K562 (cell line): Measurements from ENCODE around the gene SDHAF1.

Source experiments
- ADNP ChIP-seq: fragments of 200-800 bp; sonication (Bioruptor generic); IDR thresholded peaks from 2 replicates; pipeline ENCODE4 v1.6.1; 2016; ENCODE audit warnings: missing genetic modification characterization, missing compliant biosample characterization
- EZH2 ChIP-seq: IDR thresholded peaks from 2 replicates; pipeline ENCODE4 v1.6.1; 2012; ENCODE audit warnings: low read depth, mild to moderate bottlenecking, inconsistent platforms, low read length, borderline replicate concordance
- MTF1 ChIP-seq: fragments of 250-450 bp; sonication (Bioruptor Pico); IDR thresholded peaks from 2 replicates; pipeline ENCODE4 v1.9.0; 2021; ENCODE audit warnings: moderate library complexity, mild to moderate bottlenecking, inconsistent platforms, borderline replicate concordance
- POLR2A ChIP-seq: fragments of 450-650 bp; conservative IDR thresholded peaks from 2 replicates; pipeline ENCODE4 v1.6.1; 2016
- SETDB1 ChIP-seq: IDR thresholded peaks from one replicate; pipeline ENCODE4 v1.6.1; 2012; ENCODE audit warnings: low read length, control low read depth, inconsistent platforms
- SREBF2 ChIP-seq: sonication (generic); formaldehyde crosslinking; IDR thresholded peaks from 2 replicates; pipeline ENCODE4 v1.4.0; 2020; ENCODE audit warnings: mild to moderate bottlenecking, missing genetic modification reagents
- SRF ChIP-seq, 2 experiments: fragments of 250-450, 450-650 bp in 1 of 2; sonication (Bioruptor Pico) in 1 of 2; sonication (generic) in 1 of 2; formaldehyde crosslinking; IDR thresholded peaks; 2 replicates each; pipeline versions ENCODE4 v1.5.0 to v1.5.1; 2020 to 2022; ENCODE audit warnings: mild to moderate bottlenecking in 1 of 2, missing genetic modification reagents in 1 of 2
- TRIM28 ChIP-seq: fragments of 450-650 bp; IDR thresholded peaks from 2 replicates; pipeline ENCODE4 v1.6.1; 2017
- ZBTB7A ChIP-seq: IDR thresholded peaks from 2 replicates; pipeline ENCODE4 v1.6.1; 2011; ENCODE audit warnings: low read depth, mild to moderate bottlenecking, low read length, moderate library complexity, borderline replicate concordance; ENCODE audit not compliant: control insufficient read depth
- TF ChIP-seq, protein P1 (sequence below), 2 experiments: fragments of 450-650 bp; formaldehyde crosslinking in 1 of 2; IDR thresholded peaks; 2 replicates each; pipeline versions ENCODE4 v1.4.0 to v1.6.1; 2014 to 2020; ENCODE audit warnings: mild to moderate bottlenecking in 2 of 2, borderline replicate concordance in 1 of 2, low read depth in 1 of 2
- TF ChIP-seq, protein P2 (sequence below): IDR thresholded peaks from 2 replicates; pipeline ENCODE4 v1.6.1; 2016; ENCODE audit warnings: missing genetic modification characterization, missing compliant biosample characterization
- TF ChIP-seq, protein P3 (sequence below), 2 experiments: IDR thresholded peaks in 1 of 2; conservative IDR thresholded peaks in 1 of 2; 2 replicates each; pipeline ENCODE4 v1.6.1; 2016; ENCODE audit warnings: low read depth in 2 of 2, mild to moderate bottlenecking in 1 of 2, missing compliant biosample characterization in 1 of 2, missing genetic modification characterization in 1 of 2, moderate library complexity in 1 of 2
- TF ChIP-seq, protein P4 (sequence below), 3 experiments: IDR thresholded peaks in 2 of 3; conservative IDR thresholded peaks in 1 of 3; 2 replicates each; pipeline ENCODE4 v1.5.1; 2011 to 2012; ENCODE audit warnings: low read length in 3 of 3, mild to moderate bottlenecking in 3 of 3, control low read depth in 2 of 3, improper control_type of control experiment in 1 of 3, inconsistent platforms in 1 of 3, low read depth in 1 of 3, mixed read lengths in 1 of 3, moderate library complexity in 1 of 3; ENCODE audit not compliant: insufficient read depth in 2 of 3

DNA sequence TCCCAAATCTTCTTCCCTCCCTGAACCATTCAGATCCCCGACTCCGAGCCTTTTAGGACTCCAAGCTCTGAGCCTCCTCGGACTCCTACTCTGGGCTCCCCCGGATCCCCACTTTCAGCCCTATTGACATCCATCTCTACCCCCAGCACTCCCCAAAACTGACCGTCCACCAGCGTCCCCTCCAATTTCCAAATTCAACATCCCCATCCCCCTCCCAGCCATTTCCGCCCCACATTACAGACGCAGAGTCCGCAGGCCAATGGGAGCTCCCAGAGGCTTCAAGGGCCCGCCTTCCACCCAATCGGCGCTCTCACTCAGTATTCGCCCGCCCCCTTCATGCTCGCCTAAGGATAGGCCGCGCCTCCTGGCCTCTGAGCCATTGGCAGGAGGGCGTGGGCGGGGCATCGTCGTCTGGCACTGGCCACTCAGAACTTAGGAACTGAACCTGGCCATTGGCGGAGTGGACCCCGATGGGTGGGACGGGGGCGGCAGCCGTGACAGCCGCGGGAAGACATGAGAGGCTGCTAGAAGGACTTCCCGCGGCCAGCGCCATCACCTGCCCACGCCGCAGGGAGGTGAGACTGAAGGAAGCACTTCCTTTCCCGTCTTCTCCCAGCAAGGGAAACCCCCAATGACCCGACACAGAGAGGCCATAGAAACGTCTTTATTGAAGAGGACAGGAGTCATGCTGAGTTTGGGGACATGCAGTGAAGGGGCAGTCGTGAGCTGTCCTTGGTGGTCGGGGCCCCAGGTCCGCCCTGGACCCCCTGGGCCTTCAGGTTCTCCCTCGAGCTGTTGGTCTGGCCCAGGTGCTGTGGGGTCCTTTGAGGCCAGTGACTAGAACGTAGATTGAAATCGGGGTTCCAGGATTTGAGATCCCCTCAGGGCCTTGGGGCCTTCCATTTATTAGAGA is 19.3 kb downstream of the SDHAF1 start, which contains the start of gene ALKBH6:
- TF ChIP-seq SRF (CRISPR knock-in tag; IDR thresholded peaks at IDR 0.05) (peak in 1 of 2 experiments; percentile 63; a peak in 2 of 4 replicates), EZH2 (no peak), SETDB1 (no peak), ADNP (no peak), TRIM28 (no peak), POLR2A (peak; percentile 89), SREBF2 (no peak), MTF1 (CRISPR knock-in tag) (no peak), ZBTB7A (peak; percentile 57; the same call in 1 of the 2 replicates)
- TF ChIP-seq, protein P1, sequence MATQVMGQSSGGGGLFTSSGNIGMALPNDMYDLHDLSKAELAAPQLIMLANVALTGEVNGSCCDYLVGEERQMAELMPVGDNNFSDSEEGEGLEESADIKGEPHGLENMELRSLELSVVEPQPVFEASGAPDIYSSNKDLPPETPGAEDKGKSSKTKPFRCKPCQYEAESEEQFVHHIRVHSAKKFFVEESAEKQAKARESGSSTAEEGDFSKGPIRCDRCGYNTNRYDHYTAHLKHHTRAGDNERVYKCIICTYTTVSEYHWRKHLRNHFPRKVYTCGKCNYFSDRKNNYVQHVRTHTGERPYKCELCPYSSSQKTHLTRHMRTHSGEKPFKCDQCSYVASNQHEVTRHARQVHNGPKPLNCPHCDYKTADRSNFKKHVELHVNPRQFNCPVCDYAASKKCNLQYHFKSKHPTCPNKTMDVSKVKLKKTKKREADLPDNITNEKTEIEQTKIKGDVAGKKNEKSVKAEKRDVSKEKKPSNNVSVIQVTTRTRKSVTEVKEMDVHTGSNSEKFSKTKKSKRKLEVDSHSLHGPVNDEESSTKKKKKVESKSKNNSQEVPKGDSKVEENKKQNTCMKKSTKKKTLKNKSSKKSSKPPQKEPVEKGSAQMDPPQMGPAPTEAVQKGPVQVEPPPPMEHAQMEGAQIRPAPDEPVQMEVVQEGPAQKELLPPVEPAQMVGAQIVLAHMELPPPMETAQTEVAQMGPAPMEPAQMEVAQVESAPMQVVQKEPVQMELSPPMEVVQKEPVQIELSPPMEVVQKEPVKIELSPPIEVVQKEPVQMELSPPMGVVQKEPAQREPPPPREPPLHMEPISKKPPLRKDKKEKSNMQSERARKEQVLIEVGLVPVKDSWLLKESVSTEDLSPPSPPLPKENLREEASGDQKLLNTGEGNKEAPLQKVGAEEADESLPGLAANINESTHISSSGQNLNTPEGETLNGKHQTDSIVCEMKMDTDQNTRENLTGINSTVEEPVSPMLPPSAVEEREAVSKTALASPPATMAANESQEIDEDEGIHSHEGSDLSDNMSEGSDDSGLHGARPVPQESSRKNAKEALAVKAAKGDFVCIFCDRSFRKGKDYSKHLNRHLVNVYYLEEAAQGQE (IDR thresholded peaks at IDR 0.05; ENCODE audit: borderline replicate concordance): peak; percentile 72
- TF ChIP-seq, protein P1 (CRISPR knock-in tag; IDR thresholded peaks at IDR 0.05; ENCODE audit: low read depth): peak; percentile 72
- TF ChIP-seq, protein P2, sequence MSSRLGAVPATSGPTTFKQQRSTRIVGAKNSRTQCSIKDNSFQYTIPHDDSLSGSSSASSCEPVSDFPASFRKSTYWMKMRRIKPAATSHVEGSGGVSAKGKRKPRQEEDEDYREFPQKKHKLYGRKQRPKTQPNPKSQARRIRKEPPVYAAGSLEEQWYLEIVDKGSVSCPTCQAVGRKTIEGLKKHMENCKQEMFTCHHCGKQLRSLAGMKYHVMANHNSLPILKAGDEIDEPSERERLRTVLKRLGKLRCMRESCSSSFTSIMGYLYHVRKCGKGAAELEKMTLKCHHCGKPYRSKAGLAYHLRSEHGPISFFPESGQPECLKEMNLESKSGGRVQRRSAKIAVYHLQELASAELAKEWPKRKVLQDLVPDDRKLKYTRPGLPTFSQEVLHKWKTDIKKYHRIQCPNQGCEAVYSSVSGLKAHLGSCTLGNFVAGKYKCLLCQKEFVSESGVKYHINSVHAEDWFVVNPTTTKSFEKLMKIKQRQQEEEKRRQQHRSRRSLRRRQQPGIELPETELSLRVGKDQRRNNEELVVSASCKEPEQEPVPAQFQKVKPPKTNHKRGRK (tag): no peak
- TF ChIP-seq, protein P3, sequence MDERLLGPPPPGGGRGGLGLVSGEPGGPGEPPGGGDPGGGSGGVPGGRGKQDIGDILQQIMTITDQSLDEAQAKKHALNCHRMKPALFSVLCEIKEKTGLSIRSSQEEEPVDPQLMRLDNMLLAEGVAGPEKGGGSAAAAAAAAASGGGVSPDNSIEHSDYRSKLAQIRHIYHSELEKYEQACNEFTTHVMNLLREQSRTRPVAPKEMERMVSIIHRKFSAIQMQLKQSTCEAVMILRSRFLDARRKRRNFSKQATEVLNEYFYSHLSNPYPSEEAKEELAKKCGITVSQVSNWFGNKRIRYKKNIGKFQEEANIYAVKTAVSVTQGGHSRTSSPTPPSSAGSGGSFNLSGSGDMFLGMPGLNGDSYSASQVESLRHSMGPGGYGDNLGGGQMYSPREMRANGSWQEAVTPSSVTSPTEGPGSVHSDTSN (CRISPR knock-in tag; IDR thresholded peaks at IDR 0.05; ENCODE audit: low read depth): no peak
- TF ChIP-seq, protein P3 (tag; conservative IDR thresholded peaks at IDR 0.05; ENCODE audit: low read depth): no peak
- TF ChIP-seq, protein P4, sequence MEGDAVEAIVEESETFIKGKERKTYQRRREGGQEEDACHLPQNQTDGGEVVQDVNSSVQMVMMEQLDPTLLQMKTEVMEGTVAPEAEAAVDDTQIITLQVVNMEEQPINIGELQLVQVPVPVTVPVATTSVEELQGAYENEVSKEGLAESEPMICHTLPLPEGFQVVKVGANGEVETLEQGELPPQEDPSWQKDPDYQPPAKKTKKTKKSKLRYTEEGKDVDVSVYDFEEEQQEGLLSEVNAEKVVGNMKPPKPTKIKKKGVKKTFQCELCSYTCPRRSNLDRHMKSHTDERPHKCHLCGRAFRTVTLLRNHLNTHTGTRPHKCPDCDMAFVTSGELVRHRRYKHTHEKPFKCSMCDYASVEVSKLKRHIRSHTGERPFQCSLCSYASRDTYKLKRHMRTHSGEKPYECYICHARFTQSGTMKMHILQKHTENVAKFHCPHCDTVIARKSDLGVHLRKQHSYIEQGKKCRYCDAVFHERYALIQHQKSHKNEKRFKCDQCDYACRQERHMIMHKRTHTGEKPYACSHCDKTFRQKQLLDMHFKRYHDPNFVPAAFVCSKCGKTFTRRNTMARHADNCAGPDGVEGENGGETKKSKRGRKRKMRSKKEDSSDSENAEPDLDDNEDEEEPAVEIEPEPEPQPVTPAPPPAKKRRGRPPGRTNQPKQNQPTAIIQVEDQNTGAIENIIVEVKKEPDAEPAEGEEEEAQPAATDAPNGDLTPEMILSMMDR (IDR thresholded peaks at IDR 0.05 in 2 of 3, conservative IDR thresholded peaks at IDR 0.05 in 1 of 3; ENCODE audit: insufficient read depth in 2 of 3, low read depth in 1 of 3, low read length in 3 of 3): no peak
